Stimulated activated CD4-positive, alpha-beta T cell treated with anti-CD3 and anti-CD28 coated beads, Interleukin-1b, Interleukin-23, amount 100 ng/mL, for 48 hours (primary cell): ENCODE results near the gene DNAJC5.
"Not testable (repeated sequence)": the region's sequence is repeated elsewhere in the genome, so short reads cannot be mapped to it uniquely, and the experiment has no call there.

ENCODE experiments used
- DNase-seq: peaks from one replicate; pipeline ENCODE4 v3.0.0-alpha.2; 2020

The DNAJC5 gene, protein sequence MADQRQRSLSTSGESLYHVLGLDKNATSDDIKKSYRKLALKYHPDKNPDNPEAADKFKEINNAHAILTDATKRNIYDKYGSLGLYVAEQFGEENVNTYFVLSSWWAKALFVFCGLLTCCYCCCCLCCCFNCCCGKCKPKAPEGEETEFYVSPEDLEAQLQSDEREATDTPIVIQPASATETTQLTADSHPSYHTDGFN

DNA sequence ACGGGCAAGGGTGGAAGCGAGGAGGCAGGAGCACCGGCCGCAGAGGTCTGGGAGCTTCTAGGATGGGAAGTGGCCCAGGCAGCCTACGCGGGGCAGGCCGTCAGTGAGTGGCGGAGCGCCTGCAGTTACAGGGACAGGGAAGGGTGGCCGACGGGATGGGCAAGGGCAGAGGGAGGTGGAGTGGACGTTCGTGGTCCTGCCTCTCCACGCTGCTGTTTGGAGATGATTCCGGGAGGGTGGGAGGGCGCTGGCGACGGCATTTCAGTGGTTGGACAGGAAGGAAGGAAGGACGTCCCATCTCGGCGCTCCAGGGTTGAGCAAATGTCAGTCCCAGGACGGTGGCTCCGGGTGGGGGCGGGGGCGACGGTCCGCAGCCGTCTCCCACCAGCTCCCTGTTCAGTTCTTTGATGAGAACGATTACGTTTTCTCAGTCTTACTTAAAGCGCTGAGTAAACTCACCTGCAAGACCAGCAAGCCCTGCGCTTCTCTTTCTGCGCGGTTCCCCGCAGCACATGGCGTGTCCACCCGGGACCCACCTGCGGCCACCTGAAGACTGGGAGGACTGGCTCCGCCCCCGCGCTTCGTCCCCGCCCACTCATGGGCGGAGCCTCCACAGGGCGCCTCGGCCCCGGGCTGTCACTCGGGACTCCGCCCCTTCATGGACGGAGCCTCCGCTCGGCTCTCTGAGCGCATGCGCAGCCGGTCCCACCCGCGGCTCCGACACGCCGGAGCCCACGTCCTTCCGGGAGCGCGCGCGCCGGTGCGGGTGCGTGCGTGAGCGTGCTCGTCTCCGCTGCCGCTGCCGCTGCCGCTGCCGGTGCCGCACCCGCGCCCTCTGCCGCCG lies at the start of gene DNAJC5:
DNAJC5 (plus strand) TSS at position 769 of the 844 bp plus-strand sequence. CDS start 33,220 bp downstream, outside the sequence.
- DNase-seq = peak; percentile 96

DNA sequence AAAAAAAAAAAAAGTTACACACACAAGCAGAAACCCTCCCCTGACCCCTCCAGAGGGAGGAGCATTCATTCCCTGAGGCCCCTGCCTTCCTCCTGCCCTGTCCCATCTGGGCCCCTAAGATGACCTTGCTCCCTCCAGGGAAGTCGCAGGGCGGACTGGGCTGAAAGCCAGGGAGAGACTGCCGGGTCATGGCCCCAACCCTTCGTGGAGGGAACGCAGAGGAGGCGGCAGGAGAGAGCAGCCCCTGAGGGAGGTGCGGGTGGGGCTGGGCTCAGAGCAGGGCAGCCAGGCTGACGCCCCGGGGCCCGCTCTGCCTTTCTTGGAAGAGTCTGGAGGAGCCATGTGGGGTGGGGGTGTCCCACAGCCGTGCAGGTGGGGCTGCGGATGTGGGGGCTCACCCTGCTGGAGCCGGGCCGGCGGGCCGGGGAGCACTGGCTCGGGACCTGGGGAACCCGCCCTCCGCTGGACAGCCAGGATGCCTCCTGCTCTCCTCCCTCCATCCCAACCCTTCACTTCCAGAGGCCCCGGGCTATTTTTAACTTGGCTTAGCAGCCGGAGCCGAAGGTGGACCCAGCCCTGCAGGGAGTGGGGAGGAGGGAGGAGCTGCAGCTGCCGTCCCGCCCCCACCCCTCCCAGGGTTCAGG lies 48.7 kb upstream of the DNAJC5 start:
- DNase-seq = no peak

DNA sequence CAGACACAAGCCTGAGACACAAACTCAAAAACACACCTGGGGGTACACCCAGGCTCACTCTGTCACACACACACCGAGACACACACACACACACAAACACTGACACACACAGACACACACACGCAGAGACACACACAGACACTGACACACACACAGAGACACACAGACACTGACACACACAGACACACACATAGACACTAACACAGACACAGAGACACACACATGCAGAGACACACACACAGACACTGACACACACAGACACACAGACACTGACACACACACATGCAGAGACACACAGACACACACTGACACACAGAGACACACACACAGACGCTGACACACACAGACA lies 48.1 kb upstream of the DNAJC5 start:
- no peak for DNase-seq

DNA sequence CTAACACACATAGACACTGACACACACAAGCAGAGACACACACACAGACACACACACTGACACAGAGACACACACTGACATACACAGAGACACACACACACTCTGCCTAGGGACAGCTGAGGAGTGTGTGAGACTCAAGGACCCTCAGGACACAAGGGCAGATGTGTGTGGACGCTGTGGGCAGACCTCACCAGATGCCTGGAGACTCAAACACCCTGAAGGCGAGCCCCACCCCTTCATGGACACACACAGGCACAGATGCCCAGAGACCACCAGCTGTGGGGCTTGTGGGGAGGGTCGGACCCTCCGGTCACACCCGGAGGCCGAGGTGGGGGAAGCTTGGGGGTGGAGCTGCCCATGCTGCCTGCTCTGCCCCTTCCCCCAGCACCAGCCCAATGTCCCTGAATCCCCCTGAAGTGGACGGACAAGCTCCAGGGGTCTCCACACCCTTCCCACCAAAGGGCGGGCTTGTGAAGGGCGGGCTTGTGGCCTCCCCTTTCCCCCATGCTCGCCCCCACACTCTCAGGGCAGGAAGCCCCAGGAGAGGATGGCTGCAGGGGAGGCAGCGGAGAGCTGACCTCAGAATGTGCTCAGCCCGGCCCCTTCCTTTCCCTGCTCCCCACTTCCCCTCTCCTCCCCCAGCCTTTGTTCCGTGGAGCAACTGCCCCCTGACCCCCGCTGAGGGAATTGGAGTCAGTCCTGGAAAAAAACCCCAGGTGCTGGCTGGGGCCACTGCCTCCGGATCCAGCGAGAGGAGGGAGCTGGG lies 47.5 kb upstream of the DNAJC5 start:
- no peak for DNase-seq

DNA sequence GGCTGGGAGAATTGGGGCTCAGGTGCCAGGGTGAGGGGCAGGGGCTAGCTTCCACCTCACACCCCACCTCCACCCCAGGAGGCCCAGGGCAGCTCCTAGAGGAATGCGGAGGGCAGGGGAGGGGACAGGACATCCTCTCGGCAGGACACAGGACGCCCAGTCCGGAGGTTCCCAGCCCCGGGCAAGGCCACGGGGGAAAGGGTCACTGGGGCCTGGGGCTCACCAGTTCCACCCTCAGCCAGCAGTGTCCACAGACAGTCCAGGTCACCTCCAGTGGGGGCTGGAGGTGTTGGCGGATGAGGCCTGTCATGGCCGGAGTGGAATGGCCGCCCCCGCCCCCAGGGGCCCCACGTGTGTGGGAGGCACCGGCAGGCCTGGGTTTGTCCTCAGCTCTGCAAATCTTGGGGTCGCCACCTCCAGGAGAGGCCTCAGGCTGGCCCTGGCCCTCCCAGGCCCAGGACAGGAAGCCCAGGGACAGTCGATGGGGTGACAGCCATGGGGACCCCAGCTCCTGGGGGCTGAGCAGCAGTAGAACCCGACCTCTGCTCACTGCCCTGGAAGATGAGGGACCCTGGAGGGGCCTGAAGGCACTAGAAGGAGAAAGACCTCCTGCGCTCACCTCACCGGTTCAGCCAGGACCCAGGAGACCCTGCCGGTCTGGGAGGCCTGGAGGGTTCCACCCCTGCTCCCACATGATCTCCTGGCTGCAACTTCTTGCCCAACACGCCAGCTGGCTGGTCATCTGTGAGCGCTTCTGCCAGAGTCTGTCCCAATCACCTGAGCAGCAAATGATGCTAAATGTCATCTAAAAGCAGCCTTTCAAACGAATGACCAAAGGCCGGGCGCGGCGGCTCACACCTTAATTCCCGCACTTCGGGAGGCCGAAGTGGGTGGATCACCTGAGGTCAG lies 46.7 kb upstream of the DNAJC5 start:
- DNase-seq = no peak

DNA sequence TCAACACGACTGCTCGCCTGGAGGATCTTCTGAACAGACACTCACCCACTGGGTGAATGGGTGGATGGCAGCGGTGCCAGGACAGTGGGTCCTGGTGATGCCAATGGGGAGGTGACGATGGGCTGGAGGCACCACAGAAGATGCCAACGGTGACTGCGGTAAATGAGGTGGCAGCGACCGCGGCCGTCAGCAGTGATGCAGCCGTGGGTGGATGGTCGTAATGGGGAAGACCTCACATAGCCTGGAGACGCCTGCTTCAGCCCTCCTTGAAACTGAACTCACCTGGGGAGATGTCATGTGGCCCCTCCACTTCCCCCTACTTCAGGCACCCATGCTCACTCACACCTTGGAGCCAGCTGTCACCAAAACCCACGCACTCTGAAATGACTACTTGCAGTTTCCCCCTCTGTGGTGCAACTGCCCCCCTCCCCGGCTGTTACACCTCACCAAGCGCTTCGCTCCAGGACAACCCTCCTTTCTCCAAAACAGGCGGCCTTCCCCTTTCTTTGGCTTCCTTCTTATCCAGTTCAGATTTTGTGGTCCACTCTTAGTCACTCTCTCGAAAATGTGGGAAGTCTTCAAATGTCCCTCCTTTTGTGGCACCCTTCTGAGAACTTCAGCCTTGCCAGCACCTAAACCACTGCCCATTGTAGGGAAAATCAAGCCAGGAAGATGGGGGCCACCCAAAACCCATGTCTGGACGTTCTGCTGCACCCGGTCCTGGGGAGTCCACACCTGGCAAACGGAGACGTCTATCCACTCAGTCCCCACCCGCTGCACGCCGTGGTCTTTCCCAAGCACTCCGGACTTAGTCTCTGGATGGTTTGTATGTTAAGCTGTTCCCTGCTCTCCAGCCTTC lies 44.0 kb upstream of the DNAJC5 start:
- peak; percentile 70 for DNase-seq

DNA sequence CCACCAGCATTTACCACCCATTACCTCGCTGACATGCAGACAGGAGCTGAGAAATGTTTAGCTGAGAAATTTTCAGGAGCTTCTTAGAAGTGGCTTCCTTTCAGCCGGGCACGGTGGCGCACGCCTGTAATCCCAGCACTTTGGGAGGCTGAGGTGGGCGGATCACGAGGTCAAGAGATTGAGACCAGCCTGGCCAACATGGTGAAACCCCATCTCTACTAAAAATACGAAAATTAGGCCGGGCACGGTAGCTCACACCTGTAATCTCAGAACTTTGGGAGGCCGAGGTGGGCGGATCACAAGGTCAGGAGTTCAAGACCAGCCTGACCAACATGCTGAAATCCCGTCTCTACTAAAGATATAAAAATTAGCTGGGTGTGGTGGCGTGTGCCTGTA lies 43.4 kb upstream of the DNAJC5 start:
- DNase-seq = not testable (repeated sequence)

DNA sequence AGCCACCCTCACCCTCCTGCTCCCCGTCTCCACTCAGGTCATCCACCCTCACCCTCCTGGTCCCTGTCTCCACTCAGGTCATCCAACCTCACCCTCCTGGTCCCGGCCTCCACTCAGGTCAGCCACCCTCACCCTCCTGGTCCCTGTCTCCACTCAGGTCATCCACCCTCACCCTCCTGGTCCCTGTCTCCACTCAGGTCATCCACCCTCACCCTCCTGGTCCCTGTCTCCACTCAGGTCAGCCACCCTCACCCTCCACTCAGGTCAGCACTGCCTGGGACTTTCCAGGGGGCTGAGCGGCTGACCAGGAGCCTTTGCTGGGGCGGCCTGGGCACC lies 41.2 kb upstream of the DNAJC5 start:
- DNase-seq = not testable (repeated sequence)

DNA sequence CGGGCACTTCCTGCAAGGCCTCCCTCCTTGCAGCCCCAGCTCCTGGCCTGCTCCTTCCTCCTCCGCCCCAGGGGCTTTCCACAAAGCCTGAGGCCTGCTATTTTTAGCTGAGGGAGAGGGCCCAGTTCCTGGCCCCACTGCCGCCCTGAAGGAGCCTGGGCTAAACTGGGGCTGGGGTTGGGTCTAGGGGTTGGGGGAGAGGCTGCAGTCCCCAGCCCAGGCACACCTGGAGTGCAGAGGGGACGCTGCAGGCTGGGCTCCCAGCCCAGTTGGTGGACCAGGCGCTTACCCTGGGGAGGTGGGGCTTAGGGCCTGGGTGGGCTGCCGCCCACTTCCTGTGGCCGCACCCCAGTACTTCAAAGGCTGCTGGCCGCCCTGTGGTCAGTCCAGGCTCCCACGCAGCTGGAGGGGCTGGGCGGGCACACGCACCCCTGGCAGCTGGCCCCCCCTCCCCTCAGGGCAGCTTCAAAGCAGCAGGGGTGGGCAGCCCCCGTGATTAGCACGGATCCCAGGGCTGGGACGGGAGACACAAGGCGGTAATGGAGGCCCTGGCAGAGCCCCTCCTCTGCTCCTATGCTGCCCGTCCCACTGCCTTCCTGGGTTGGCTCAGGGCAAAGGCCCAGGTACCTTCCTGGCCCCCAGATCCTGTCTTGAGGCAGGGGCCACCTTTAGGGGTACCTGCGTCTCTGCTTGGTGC lies 40.7 kb upstream of the DNAJC5 start:
- DNase-seq = no peak

DNA sequence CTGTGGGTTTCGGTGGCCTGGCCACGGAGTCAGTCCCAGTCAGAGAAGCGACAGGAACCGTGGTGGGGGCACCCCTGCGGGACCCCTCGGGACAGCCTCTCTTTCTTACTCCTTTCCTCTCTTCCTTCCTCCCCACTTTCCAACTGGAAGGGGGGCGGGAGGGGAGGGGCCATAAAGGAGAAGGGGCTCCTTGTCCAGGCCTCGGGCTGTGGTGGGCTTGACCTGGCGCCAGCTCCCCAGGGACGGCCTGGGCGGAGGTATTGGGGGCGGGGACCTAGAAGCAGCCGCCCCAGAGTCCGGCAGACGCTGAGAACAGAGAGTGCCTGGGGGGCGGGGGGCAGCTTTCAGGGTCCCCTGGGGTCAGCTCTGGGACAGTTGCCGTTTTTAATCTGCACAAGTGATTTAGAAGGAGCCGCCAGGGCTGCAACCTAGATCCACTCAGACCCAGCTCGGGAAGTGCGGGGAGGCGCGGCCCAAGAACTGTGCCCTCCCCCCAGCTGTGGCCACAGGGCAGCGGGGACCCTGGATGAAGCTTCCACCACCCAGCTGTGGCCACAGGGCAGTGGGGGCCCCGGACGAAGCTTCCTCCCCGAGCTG lies 40.1 kb upstream of the DNAJC5 start:
- DNase-seq = no peak

DNA sequence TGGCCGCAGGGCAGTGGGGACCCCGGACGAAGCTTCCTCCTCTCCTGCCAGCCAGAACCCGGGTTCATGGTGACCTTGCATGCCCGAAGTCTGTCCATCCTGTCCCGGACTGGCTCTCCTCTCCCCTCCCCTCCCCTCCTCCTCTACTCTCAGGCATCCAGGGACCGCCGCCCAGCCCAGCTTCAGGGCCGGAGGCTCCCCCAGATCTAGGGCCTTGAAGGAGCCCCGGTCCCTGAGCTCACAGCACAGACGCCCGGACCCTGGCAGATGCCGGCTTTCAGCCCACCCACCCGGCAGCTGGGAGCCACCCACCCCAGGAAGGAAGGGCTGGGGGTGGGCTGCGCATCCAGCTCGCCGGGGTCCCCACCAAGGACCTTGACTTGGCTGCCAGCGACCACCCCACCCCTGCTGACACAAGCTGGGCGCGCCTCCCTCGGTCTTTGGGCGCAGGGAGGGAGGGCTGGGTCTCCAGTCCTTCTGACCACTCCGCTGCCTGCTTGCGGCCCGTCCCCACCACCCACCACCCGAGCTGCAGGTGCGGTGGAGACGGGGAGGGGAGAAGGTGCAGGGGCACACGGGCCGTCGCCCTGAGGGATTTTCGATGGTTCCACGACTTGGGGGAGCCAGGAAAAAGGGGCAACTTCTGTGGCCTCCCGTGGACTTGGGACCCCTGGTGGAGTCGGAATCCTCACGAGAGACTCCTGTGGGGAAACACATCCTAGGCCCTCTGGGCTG lies 39.4 kb upstream of the DNAJC5 start:
- no peak for DNase-seq

DNA sequence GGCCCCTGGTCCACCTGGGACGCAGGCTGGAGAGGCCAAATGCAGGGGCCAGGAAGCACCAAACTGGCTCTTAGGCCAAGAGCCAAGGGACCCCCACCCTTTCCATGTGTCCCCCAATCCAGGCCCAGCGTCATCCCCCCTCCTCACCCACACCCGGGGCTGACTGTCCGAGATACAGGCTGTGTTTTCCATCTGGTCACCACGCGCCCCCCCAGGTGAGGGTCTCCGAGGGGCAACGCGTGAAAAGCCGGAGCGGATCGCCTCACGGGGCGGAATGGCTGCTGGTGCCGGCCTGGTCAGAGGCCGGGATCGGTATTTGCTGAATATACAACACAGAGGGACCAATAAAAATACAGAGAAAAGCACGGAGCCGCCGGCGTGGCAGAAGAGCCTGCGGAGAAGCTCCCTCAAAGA lies 38.8 kb upstream of the DNAJC5 start:
- no peak for DNase-seq

DNA sequence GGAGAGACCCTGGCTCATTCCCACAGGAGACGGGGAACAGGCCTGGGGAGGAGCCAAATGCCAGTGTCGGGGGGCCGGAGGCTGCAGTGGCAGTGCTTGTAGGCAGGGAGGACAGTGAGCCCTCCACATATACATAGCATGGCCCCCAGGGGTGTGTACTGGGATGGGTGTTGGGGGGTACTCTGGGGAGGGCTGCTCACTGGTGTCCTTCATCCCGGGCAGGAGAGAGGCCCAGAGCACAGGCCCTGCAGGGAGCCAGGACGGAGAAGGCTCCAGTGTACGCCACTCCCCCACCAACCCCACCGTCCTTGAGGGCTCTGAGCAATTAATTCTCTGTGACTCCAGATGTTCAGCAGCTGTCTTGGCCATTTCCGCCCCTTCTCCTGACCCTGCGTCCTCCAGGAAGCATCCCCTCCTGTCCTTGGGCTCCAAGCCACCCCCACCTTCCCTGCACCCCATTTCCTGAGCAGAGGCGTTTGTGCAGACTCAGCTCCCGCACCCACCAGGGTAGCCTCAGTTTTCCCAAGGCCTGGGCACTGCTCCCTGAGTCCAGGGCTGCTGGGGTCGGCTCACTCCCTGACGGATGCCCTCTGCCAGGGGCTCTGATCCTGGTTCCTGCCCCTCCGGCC lies 37.0 kb upstream of the DNAJC5 start:
- DNase-seq = no peak

DNA sequence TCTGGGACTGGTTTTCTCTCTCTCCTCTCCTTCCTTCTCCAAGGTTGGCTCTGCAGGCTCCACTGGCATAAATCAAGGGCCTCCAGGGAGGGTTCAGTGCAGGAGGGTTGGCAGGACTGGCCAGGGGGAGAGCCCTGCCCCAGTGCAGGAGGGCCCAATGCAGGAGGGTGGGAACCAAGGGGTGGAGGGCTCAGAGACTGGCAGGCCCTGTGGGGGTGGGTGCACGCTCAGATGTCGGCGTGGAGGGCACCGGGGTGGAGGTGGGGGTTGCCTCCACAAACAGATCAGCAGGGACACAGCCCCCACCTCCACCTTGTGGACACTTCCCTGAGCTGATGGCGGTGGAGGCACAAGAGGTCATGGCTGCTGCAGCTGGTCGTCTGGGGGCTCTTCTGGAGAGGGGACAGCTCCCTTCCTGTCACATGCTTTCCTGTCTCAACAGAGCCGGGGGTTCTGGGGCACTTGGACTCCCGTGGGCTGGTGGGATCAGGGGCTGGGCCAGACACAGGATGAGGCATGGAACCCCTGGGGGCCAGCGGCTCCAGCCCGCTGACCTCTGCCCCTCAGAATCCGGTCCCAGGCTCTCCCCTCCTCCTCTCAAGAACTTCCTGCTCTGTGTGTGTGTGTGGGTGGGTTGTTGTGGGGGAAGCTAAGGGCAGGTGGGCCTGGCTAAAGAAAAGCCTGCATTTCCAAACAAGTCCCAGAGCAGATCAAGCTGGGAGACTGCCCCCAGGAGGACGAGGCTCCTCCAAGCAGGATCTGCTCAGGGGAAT lies 36.3 kb upstream of the DNAJC5 start:
- no peak for DNase-seq

DNA sequence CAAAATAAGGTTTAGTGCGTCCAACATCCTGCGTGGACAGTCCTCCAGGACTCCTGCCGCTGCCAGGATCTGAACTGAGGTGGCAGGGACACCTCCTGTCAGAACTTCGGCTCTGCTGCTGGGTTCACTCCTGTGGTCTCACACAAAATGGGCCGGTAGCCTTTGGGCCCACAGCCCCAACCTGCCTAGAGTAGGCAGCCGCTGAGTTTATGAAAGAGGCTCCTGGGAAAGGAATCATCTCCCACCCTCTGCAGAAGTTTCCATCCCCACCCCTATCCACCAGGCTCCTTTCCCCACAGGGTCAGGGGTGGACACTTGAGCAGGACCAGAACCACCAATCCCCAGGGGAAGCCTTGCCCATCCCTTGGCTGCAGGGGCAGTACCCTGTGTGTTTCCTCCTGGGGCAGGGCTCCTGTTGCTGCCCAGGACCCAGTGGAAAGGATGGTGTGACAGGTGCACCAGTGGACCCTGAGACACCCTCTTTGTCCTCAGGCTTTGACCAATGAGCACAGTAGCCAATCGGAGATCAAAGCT lies 35.7 kb upstream of the DNAJC5 start:
- no peak for DNase-seq

DNA sequence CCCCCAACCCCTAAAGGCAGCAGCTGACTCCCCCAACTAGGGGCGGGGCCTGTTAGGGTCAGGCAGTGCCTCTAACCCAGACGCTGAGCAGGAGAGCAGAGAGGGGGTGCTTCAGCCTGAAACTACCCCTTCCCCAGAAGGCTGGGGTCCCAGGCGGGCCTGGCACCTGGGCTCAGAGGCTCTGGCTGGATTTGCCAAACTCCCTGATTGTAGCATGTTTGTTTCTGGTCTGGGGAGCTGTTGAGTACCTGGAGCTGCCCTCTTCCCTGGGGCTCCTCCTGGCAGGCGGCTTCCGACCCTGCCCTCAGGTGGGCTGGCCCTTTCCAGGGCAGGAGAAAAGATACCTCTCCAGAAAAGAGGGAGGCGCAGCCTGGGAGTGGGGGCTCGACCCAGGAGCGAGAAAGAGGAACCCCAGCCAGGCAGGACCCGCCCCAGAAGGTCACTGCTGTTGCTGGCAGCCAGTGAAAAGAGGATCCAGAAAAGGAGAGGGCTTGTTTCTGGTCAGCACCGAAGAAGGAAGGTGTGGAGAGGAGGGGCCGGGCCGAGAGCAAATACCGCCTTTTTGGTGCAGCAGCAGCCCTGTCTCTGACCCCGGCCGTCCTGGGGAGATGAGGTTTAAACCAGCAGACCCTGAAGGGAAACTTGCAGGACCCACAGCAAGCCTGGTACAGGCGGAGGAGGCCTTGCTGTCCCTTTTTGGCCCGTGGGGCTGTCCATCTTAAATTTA lies 34.4 kb upstream of the DNAJC5 start:
- no peak for DNase-seq

DNA sequence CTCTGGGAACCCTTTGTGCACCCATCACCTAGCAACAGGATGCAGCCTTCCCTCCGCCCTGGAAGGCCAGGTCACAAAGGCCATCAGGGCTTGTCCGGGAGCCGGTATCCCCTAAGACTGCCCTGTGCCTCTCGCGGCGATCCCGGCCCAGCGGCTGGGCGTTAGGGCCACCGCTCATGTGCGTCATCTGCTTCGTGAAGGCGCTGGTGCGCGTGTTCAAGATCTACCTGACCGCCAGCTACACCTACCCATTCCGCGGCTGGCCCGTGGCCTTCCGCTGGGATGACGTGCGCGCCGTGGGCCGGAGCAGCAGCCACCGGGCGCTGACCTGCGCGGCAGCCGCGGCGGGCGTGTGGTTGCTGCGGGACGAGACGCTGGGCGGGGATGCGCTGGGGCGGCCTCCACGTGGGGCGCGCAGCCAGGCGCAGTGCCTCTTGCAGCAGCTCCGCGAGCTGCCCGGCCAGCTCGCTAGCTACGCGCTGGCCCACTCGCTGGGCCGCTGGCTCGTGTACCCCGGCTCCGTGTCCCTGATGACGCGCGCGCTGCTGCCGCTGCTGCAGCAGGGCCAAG lies 33.5 kb upstream of the DNAJC5 start, which contains the start of gene ABHD16B:
ABHD16B (plus strand) TSS at position 134 of the 570 bp plus-strand sequence; CDS start at position 177, 43 bp downstream.
- no peak for DNase-seq
